HFFc6 (cell line): Measurements from ENCODE around the gene PIGU. TPM values are rescaled to one million over a fixed set of nuclear protein-coding genes. Genes with fewer than 3 reads are reported as not detected.

Source experiments
- DNase-seq: peaks from one replicate; pipeline ENCODE4 v3.0.0-alpha.2; 2018
- H3K27ac Mint-ChIP-seq: 2 replicates; pipeline ENCODE4 v1.8.0; 2020; ENCODE audit warnings: mild to moderate bottlenecking, mixed read lengths
- H3K27me3 Mint-ChIP-seq: 2 replicates; pipeline ENCODE4 v1.8.0; 2021; ENCODE audit warnings: mild to moderate bottlenecking, moderate library complexity, mixed read lengths; ENCODE audit not compliant: insufficient read depth
- H3K36me3 Mint-ChIP-seq: 2 replicates; pipeline ENCODE4 v1.8.0; 2021; ENCODE audit warnings: low read depth, mixed read lengths
- H3K4me1 Mint-ChIP-seq: 2 replicates; pipeline ENCODE4 v1.8.0; 2020; ENCODE audit warnings: low read depth, mixed read lengths
- H3K4me3 Mint-ChIP-seq: 2 replicates; pipeline ENCODE4 v1.8.0; 2020; ENCODE audit warnings: mild to moderate bottlenecking, moderate library complexity, mixed read lengths
- H3K9me3 Mint-ChIP-seq: 2 replicates; pipeline ENCODE4 v1.8.0; 2020; ENCODE audit warnings: mild to moderate bottlenecking, mixed read lengths
- CTCF ChIP-seq: fragments of 200-600 bp; sonication (generic); IDR thresholded peaks from 2 replicates; pipeline ENCODE4 v1.5.0; 2021; ENCODE audit warnings: antibody characterized with exemption, mild to moderate bottlenecking
- total RNA-seq, 6 experiments: library from RNA; stranded (reverse); fragmentation: NEBNext Ultra II Directional; extraction: Animal tissue kit (Norgen Biotek cat#: 25700); gene quantifications; 2 replicates in 1 of 6; 3 replicates in 5 of 6; pipeline ENCODE4 v1.2.3, GENCODE V29; 2021

PIGU gene
- total RNA-seq, 6 experiments from 2014 or later = 22.5 to 28.9 (median 24.9) TPM

DNA sequence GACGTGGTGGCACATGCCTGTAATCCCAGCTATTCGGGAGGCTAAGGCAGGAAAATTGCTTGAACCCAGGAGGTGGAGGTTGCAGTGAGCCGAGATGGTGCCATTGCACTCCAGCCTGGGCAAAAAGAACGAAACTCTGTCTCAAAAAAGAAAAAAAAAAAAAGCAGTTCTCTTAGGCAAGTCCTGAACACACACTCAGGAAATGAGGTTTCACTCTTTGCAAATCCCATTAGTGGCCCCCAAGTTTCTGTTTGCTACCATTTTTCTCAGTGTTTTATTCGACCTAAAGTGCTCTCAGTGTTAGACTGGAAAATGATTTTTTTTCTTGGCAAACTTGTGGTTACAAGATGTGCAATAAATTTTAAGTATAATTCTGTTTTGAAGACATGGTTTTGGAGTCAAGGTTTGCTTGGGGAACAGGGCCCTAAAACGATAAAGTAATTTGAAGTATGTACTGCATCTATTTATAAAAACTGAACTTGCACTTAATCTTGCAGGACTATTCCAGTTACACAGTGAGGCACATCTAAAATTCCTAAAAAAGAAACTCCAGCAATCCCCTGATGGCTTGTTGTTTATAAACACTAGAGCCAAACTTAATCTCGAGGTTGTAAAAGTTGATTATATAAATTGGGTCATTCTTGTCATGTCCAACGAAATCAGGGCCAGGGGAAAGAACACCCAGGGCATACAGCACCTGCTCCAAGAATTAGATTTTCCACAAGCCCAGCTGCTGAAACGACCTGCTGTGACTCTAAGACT is 75.8 kb downstream of the PIGU start:
- Mint-ChIP-seq H3K27me3 (no peaks in the 10 kb centered on the region), H3K36me3 (no peaks in the 10 kb centered on the region), H3K4me3 (no peak overlapping the region), H3K4me1 (peaks cover 9% of the 10 kb centered on the region), H3K27ac (no peak overlapping the region), H3K9me3 (no peaks in the 10 kb centered on the region)
- no peak for DNase-seq
- no peak for TF ChIP-seq CTCF

DNA sequence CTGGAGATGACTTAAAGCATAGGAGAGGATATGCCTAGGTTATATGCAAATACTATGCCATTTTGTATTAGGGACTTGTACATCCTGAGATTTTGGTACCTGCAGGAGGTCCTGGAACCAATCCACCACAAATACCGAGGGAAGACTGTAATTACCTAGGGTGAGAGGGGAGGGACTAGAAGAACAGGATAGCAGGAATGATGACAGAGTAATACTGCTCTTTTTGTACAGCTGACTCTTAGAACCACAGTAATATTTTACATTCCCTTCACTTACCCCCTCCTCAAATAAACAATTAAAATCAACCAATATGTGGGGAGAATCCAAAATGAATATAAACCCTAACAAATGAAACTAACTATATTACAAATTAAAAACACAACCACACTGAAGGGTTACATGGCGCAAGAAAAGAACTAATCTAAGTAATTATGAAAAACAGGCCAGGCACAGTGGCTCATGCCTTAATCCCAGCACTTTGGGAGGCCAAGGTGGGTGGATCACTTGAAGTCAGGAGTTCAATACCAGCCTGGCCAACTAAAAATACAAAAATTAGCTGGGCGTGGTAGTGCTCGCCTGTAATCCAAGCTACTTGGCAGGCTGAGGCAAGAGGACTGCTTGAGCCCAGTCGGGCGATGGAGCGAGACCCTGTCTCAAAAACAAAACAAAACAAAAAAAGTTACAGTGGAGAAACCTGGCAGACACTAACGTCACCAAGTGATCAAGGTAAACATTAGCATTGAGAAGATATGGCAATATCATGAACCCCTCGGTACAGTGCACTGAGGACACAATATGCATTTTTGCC is 81.3 kb downstream of the PIGU start:
- Mint-ChIP-seq H3K27me3 (no peaks in the 10 kb centered on the region), H3K27ac (no peak overlapping the region), H3K9me3 (no peaks in the 10 kb centered on the region)

DNA sequence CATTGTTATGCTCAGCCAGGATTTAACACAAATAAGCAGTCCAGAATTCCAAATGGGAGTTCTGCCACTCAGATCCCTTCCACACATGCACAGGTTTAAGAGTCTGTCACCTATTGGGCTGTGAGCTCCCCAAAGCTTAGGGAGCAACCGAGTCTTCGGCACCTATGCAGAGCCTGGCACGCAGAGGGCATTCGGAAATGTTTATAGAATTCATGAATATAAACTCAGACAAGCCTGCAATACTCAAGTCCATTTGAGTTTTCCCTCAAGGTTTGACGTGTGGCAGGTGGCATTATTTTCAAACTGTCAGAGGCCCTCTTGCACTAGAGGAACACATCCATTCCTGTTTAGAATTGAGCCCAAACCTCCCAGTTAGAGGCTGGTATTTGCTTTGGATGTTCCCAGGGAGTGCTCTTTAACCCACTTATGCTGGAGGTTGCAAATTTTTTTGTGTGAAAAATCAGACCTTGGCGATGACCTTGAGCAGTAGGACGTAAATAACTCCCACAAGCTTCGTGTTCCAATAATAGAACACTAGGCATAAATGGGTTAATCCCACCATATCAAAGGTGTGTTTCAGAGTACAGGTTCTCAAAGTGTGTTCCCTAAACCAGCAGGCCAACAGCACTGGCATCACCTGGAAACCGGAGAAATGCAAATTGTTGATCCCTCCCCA is 90.3 kb downstream of the PIGU start:
- no peaks in the 10 kb centered on the region for H3K36me3 Mint-ChIP-seq
- no peaks in the 10 kb centered on the region; the same call in 1 of the 2 replicates for H3K27me3 Mint-ChIP-seq
- H3K27ac Mint-ChIP-seq = no peak overlapping the region
- DNase-seq = no peak
- H3K4me1 Mint-ChIP-seq = peaks cover 19% of the 10 kb centered on the region
- no peaks in the 10 kb centered on the region for H3K9me3 Mint-ChIP-seq
- no peak for TF ChIP-seq CTCF
- H3K4me3 Mint-ChIP-seq = no peak overlapping the region

More for the DNA sequence above, 81.3 kb downstream of the PIGU start:
- no peaks in the 10 kb centered on the region; the same call in 1 of the 2 replicates for H3K4me1 Mint-ChIP-seq
- DNase-seq = no peak
- no peak overlapping the region for H3K4me3 Mint-ChIP-seq
- H3K36me3 Mint-ChIP-seq = no peaks in the 10 kb centered on the region
- no peak for TF ChIP-seq CTCF

DNA sequence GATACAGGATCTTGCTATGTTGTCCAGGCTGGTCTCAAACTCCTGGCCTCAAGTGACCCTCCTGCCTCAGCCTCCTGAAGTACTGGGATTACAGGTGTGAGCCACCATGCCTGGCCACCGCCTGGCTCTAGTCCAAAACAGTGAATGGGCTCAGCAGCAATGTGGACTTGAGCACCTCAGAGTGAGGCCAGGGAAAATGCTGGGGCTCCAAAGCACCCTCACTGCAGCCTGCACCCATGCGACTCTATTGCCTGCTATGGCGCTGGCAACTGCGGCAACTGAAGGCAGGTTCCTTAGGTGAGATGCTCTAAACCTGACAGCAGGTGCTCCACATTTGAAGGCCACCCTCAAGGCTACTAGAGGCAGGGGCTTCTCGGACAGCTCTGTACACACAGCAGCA is 91.9 kb downstream of the PIGU start:
- Mint-ChIP-seq H3K27me3 (no peaks in the 10 kb centered on the region; the same call in 1 of the 2 replicates), H3K36me3 (no peaks in the 10 kb centered on the region), H3K4me3 (no peak overlapping the region), H3K9me3 (no peaks in the 10 kb centered on the region), H3K27ac (no peak overlapping the region), H3K4me1 (peaks cover 36% of the 10 kb centered on the region)
- DNase-seq = no peak
- TF ChIP-seq CTCF = no peak

- Mint-ChIP-seq H3K4me3 (no peak overlapping the region), H3K9me3 (no peaks in the 10 kb centered on the region), H3K36me3 (no peaks in the 10 kb centered on the region), H3K4me1 (peaks cover 50% of the 10 kb centered on the region), H3K27ac (no peak overlapping the region), H3K27me3 (no peaks in the 10 kb centered on the region)
- DNase-seq = no peak
- no peak for TF ChIP-seq CTCF
These were observed 93.3 kb downstream of the PIGU start for GRCh38 chr20:34583544-34583943.
